Uterus (tissue), 4 donors: ENCODE results near the gene NFIA. TPM values are rescaled to one million over a fixed set of nuclear protein-coding genes. Genes with fewer than 3 reads are reported as not detected.
A peak's percentile ranks its signal among the peaks of the same experiment; 100 is the strongest.

Experiments
- DNase-seq, 2 donors: peaks; one replicate each; pipeline ENCODE4 v3.0.0-alpha.2; 2019 to 2020
- H3K27ac ChIP-seq, 2 donors: fragments of 200-600 bp; sonication (generic); 1 replicate in 1 of 2; 2 replicates in 1 of 2; pipeline ENCODE4 v1.5.1; 2016 to 2018
- H3K27me3 ChIP-seq, 2 donors: fragments of 200-600 bp; sonication (generic); one replicate each; pipeline ENCODE4 v1.5.1; 2018 to 2019; ENCODE audit warnings: control low read depth in 1 of 2
- H3K36me3 ChIP-seq, 2 donors: fragments of 200-600 bp; sonication (generic); one replicate each; pipeline ENCODE4 v1.5.1; 2019; ENCODE audit warnings: control low read depth in 1 of 2
- H3K4me1 ChIP-seq, 2 donors: fragments of 200-600 bp; sonication (generic); one replicate each; pipeline ENCODE4 v1.5.1; 2018 to 2019; ENCODE audit warnings: control low read depth in 1 of 2
- H3K4me3 ChIP-seq, 2 donors: fragments of 200-600 bp; sonication (generic); 1 replicate in 1 of 2; 2 replicates in 1 of 2; pipeline ENCODE4 v1.5.1; 2018 to 2019; ENCODE audit warnings: mild to moderate bottlenecking in 1 of 2
- H3K9me3 ChIP-seq, 2 donors: fragments of 200-600 bp; sonication (generic); one replicate each; pipeline ENCODE4 v1.5.1; 2019; ENCODE audit warnings: control low read depth in 1 of 2
- POLR2A ChIP-seq, 2 donors: fragments of 450-650 bp; IDR thresholded peaks; one replicate each; pipeline ENCODE4 v1.6.1; 2016; ENCODE audit warnings: antibody characterized with exemption in 2 of 2, mild to moderate bottlenecking in 1 of 2, moderate library complexity in 1 of 2
- intact Hi-C: fragments of 100-400 bp; cut with DNase I; formaldehyde crosslinking; loops from one replicate; pipeline ENCODE4 v1.15.1; 2023; ENCODE audit warnings: low total_unique reads
- total RNA-seq, 4 donors: library from RNA; depleted of rRNA in 3 of 4; stranded (reverse); fragments of >200 nt in 3 of 4; gene quantifications; one replicate each; pipeline versions ENCODE4 v1.1.0 to v1.2.4, GENCODE V29; 2014 to 2023
- TF ChIP-seq, protein P1 (sequence below), 4 experiments: fragments of 200-600 bp in 2 of 4; fragments of 450-650 bp in 2 of 4; sonication (generic) in 2 of 4; IDR thresholded peaks; one replicate each; pipeline ENCODE4 v1.5.1; 2016 to 2019; ENCODE audit warnings: antibody characterized with exemption in 4 of 4, mild to moderate bottlenecking in 2 of 4, moderate library complexity in 1 of 4
- donor health status: DM: yes; HTN: yes; CAD: no.

Gene NFIA
- total RNA-seq, 4 donors from 2014 or later, result 49.2 to 116 (median 64.9) TPM

DNA sequence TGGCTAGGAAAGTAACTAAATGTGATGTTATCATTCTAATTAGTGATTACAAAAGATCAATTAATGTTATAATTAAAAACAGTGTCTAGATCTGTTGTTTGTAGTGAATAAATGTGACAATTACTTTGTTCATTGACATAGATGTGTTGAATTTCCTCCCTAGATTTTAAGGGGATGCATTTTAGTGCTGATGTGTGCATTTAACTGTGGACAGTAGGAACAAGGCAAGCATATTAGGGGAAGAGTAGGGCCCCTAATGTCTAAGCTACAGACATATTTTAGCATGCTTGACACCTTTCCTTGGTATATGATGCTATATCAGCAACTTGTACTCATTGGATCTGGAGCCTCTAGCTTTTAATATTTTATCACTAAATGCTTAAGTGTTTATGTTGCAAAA lies 48.9 kb downstream of the NFIA start:
- H3K27me3 ChIP-seq, result no peaks in the 10 kb centered on the region
- TF ChIP-seq POLR2A (IDR thresholded peaks at IDR 0.05), result no peak
- TF ChIP-seq, protein P1, sequence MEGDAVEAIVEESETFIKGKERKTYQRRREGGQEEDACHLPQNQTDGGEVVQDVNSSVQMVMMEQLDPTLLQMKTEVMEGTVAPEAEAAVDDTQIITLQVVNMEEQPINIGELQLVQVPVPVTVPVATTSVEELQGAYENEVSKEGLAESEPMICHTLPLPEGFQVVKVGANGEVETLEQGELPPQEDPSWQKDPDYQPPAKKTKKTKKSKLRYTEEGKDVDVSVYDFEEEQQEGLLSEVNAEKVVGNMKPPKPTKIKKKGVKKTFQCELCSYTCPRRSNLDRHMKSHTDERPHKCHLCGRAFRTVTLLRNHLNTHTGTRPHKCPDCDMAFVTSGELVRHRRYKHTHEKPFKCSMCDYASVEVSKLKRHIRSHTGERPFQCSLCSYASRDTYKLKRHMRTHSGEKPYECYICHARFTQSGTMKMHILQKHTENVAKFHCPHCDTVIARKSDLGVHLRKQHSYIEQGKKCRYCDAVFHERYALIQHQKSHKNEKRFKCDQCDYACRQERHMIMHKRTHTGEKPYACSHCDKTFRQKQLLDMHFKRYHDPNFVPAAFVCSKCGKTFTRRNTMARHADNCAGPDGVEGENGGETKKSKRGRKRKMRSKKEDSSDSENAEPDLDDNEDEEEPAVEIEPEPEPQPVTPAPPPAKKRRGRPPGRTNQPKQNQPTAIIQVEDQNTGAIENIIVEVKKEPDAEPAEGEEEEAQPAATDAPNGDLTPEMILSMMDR (IDR thresholded peaks at IDR 0.05), result no peak
- no peaks in the 10 kb centered on the region for H3K36me3 ChIP-seq
- intact Hi-C loops, result no loop called here
- H3K4me3 ChIP-seq, result no peak overlapping the region
- H3K27ac ChIP-seq, result no peak overlapping the region
- no peak for DNase-seq
- H3K4me1 ChIP-seq, result peaks cover 0 to 4% of the 10 kb centered on the region in 2 donors
- no peaks in the 10 kb centered on the region for H3K9me3 ChIP-seq

DNA sequence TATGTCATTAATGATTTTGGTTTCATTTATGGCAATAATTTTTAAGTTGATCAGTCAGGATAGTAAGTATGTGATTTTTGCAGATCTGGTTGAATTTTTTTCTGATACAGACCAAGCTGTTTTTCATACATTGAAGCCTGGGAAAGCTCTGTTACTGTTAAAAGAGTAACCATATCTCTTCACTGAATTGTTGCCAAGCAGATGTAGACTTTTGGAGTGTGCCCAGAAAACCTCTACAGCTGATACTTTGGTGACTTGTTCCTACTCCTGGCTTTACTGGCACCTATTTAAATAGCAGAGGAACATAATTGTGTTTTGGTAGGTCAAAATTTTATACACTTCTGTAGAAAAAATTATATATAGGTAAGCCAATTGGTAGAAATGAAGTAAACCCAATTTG lies 49.4 kb downstream of the NFIA start:
- Histone ChIP-seq H3K27me3 (no peaks in the 10 kb centered on the region), H3K4me3 (peak overlapping the region in 1 of 2 donors; percentile 1), H3K27ac (peak overlapping the region; percentile 55 to 63), H3K4me1 (peaks cover 0 to 4% of the 10 kb centered on the region in 2 donors), H3K9me3 (no peaks in the 10 kb centered on the region), H3K36me3 (no peaks in the 10 kb centered on the region)
- no peak for DNase-seq
- intact Hi-C loops, result no loop called here
- no peak for TF ChIP-seq POLR2A (IDR thresholded peaks at IDR 0.05)
- TF ChIP-seq, protein P1 (IDR thresholded peaks at IDR 0.05), result no peak

DNA sequence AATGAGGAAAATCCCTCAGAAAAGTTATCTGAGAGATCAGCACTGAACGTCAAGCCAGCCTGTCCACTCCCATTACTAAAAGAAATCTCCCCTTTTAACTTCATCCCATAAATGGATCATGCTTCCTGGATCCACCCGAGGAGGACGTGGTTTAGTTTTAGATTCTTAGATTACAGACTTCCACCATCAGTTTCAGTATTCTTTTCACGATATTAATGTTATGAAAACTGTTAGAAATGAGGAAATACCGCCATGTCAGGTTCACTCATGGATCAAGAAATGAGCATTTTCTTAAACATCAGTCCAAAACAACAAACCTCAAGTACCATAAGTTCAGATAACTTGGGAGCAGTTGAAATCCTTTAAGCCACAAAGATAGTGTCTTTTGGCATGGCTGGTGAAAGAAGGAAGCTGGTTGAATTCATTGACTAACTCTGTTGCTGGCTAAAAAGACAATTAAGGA lies 49.8 kb downstream of the NFIA start:
- intact Hi-C loops, result no loop called here
- peaks cover 0 to 4% of the 10 kb centered on the region in 2 donors for H3K4me1 ChIP-seq

DNA sequence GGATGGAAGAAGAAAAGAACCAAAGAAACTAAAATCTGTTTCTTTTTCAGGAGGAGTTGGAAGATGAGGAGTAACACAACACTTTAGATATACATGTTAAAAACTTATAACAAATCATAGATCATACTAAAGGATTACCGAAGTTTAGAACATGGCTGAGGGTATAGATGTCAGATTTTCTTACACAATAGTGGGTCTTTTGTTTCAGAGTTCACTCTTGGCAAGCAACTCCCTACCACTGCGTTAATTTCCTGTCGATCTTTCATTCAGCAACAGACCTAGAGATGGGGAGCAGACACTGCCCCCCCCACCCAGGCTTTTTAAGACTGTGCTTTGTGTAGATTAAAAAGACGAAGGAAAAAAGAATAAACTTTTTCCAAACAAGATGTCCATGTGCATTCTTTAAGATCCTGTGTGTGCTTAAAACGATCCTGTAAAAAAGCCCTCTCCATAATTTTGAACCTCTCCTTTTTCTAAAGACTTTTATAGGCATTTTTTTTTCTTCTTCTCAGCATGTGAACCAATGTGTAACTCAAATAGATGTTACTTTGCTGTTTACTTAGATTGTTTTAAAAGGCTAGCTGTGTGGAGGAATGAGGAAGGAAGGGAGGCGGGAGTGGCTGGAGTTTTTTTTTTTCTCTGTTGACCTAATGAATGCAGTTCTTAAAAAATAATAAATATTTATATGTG lies 50.4 kb downstream of the NFIA start:
- Histone ChIP-seq H3K9me3 (no peaks in the 10 kb centered on the region), H3K27ac (peak overlapping the region; percentile 55 to 63), H3K4me3 (peak overlapping the region in 1 of 2 donors; percentile 1), H3K27me3 (no peaks in the 10 kb centered on the region), H3K4me1 (peaks cover 0 to 4% of the 10 kb centered on the region in 2 donors), H3K36me3 (no peaks in the 10 kb centered on the region)
- DNase-seq, result no peak
- intact Hi-C loops, result no loop called here
- TF ChIP-seq, protein P1 (IDR thresholded peaks at IDR 0.05), result no peak
- no peak for TF ChIP-seq POLR2A (IDR thresholded peaks at IDR 0.05)

More for the DNA sequence above, 49.8 kb downstream of the NFIA start:
- TF ChIP-seq POLR2A (IDR thresholded peaks at IDR 0.05), result no peak
- TF ChIP-seq, protein P1 (IDR thresholded peaks at IDR 0.05), result no peak
- Histone ChIP-seq H3K36me3 (no peaks in the 10 kb centered on the region), H3K9me3 (no peaks in the 10 kb centered on the region), H3K27ac (peak overlapping the region; percentile 55 to 63), H3K4me3 (peak overlapping the region in 1 of 2 donors; percentile 1), H3K27me3 (no peaks in the 10 kb centered on the region)
- DNase-seq, result no peak

DNA sequence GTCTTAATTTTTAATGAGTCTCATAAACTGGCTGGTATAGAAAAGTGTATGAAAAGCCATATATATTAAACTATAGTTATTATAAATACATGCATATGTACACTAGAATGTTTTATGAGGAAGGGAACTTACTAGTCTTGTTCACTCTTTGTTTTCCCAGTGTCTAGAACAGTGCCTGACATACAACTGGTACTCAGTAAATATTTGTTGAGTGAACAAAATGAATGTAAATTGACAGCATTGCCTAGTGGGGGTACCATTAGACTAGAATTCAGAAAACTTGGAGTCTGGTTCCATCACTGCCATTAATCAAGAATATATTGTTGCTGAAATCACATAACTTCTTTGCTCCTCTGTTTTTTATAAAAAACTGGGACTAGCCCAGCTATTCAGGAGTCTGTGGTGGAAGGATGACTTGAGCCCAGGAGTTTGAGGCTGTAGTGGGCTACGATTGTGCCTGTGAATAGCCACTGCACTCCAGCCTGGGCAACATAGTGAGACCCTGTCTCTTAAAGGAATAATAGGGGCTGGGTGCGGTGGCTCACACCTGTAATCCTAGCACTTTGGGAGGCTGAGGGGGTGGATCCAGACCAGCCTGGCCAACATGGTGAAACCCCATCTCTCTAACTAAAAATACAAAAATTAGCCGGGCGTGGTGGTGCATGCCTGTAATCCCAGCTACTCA lies 51.1 kb downstream of the NFIA start:
- no peak for DNase-seq
- no peak overlapping the region for H3K4me3 ChIP-seq
- no peaks in the 10 kb centered on the region for H3K27me3 ChIP-seq
- intact Hi-C loops, result no loop called here
- H3K36me3 ChIP-seq, result no peaks in the 10 kb centered on the region
- no peak overlapping the region for H3K27ac ChIP-seq
- H3K9me3 ChIP-seq, result no peaks in the 10 kb centered on the region
- peaks cover 0 to 4% of the 10 kb centered on the region in 2 donors for H3K4me1 ChIP-seq
- TF ChIP-seq POLR2A (IDR thresholded peaks at IDR 0.05), result no peak
